SK-N-SH (cell line): Measurements from ENCODE around the gene SND1. TPM values are rescaled to one million over a fixed set of nuclear protein-coding genes. Genes with fewer than 3 reads are reported as not detected.

ENCODE experiments used
- CTCF ChIA-PET: fragments of 300-600, 350-600 bp; formaldehyde crosslinking; extraction: SDS; loops from one replicate; lab custom pipeline; 2021; lab: Yijun Ruan, JAX
- POLR2A ChIA-PET: fragments of 350-600 bp; sonication (Branson Sonifier 250); formaldehyde crosslinking; extraction: SDS; loops from one replicate; lab custom pipeline; 2020; ENCODE audit warnings: antibody characterized with exemption, inconsistent platforms; lab: Yijun Ruan, JAX
- DNase-seq: peaks from one replicate; pipeline ENCODE4 v3.0.0; 2012
- H2AFZ ChIP-seq: fragments of 200-600 bp; sonication (generic); 2 replicates; pipeline ENCODE4 v1.8.1; 2016; ENCODE audit warnings: antibody characterized with exemption, mild to moderate bottlenecking, low read depth
- H3F3A ChIP-seq: fragments of 200-600 bp; sonication (generic); replicated peaks from 2 replicates; pipeline ENCODE3; 2016; ENCODE audit warnings: antibody characterized with exemption, mild to moderate bottlenecking; ENCODE audit not compliant: insufficient read depth
- H3K27ac ChIP-seq, 2 experiments: fragments of 200-500 bp in 1 of 2; fragments of 200-600 bp in 1 of 2; sonication (Bioruptor generic) in 1 of 2; sonication (generic), shearing (Covaris generic) in 1 of 2; 2 replicates each; pipeline versions ENCODE4 v1.5.1 to v1.6.1; 2014 to 2016; ENCODE audit warnings: low read depth in 2 of 2, inconsistent platforms in 1 of 2, low read length in 1 of 2, mild to moderate bottlenecking in 1 of 2, mixed read lengths in 1 of 2
- H3K27me3 ChIP-seq: fragments of 200-600 bp; sonication (generic), shearing (Covaris generic); 2 replicates; pipeline ENCODE4 v1.6.1; 2016; ENCODE audit warnings: mixed run types; ENCODE audit not compliant: insufficient read depth
- H3K36me3 ChIP-seq, 2 experiments: fragments of 200-500 bp in 1 of 2; fragments of 200-600 bp in 1 of 2; sonication (Bioruptor generic) in 1 of 2; sonication (generic) in 1 of 2; replicated peaks in 1 of 2; 2 replicates each; pipeline versions ENCODE3 to v1.5.1; 2014 to 2016; ENCODE audit warnings: low read length in 1 of 2, mild to moderate bottlenecking in 1 of 2; ENCODE audit not compliant: insufficient read depth in 2 of 2, control insufficient read depth in 1 of 2
- H3K4me1 ChIP-seq, 2 experiments: fragments of 200-500 bp in 1 of 2; fragments of 200-600 bp in 1 of 2; sonication (Bioruptor generic) in 1 of 2; sonication (generic), shearing (Covaris generic) in 1 of 2; 2 replicates each; pipeline versions ENCODE4 v1.5.1 to v1.6.1; 2014 to 2016; ENCODE audit warnings: low read depth in 1 of 2, low read length in 1 of 2, mixed run types in 1 of 2; ENCODE audit not compliant: insufficient read depth in 2 of 2, control insufficient read depth in 1 of 2
- H3K4me2 ChIP-seq: fragments of 200-600 bp; sonication (generic), shearing (Covaris generic); 2 replicates; pipeline ENCODE4 v1.6.1; 2017; ENCODE audit warnings: mixed run types
- H3K4me3 ChIP-seq, 2 experiments: fragments of 200-500 bp in 1 of 2; fragments of 200-600 bp in 1 of 2; sonication (Bioruptor generic) in 1 of 2; sonication (generic), shearing (Covaris generic) in 1 of 2; 2 replicates each; pipeline versions ENCODE4 v1.5.1 to v1.8.1; 2014 to 2016; ENCODE audit warnings: low read depth in 2 of 2, inconsistent platforms in 1 of 2, low read length in 1 of 2, mild to moderate bottlenecking in 1 of 2, mixed read lengths in 1 of 2, moderate library complexity in 1 of 2
- H3K79me2 ChIP-seq: fragments of 200-600 bp; sonication (generic); 2 replicates; pipeline ENCODE4 v1.8.1; 2017; ENCODE audit warnings: mild to moderate bottlenecking; ENCODE audit not compliant: insufficient read depth
- H3K9ac ChIP-seq: fragments of 200-600 bp; sonication (generic); 2 replicates; pipeline ENCODE4 v1.6.1; 2017; ENCODE audit warnings: mixed run types
- H3K9me2 ChIP-seq: fragments of 200-600 bp; sonication (generic); 2 replicates; pipeline ENCODE4 v1.6.1; 2017; ENCODE audit warnings: mixed run types
- H3K9me3 ChIP-seq: fragments of 200-600 bp; sonication (generic); 2 replicates; pipeline ENCODE4 v1.6.1; 2017; ENCODE audit warnings: mixed run types, mild to moderate bottlenecking, moderate library complexity
- H4K20me1 ChIP-seq: fragments of 200-600 bp; sonication (generic); 2 replicates; pipeline ENCODE4 v1.6.1; 2017; ENCODE audit warnings: mild to moderate bottlenecking, mixed run types; ENCODE audit not compliant: insufficient read depth
- CHD2 ChIP-seq: fragments of 150-350 bp; IDR thresholded peaks from 2 replicates; pipeline ENCODE4 v1.6.1; 2018; ENCODE audit warnings: low read length; ENCODE audit not compliant: partially characterized antibody
- CTCF ChIP-seq: fragments of 200-600 bp; sonication (generic); IDR thresholded peaks from 2 replicates; pipeline ENCODE4 v1.6.1; 2017; ENCODE audit warnings: antibody characterized with exemption, mild to moderate bottlenecking, moderate library complexity
- ELF1 ChIP-seq: IDR thresholded peaks from 2 replicates; pipeline ENCODE4 v1.4.0; 2012
- EP300 ChIP-seq, 2 experiments: IDR thresholded peaks; 2 replicates each; pipeline versions ENCODE4 v1.4.0 to v1.6.1; 2012; ENCODE audit warnings: borderline replicate concordance in 1 of 2, low read depth in 1 of 2, low read length in 1 of 2
- FOXM1 ChIP-seq: IDR thresholded peaks from 2 replicates; pipeline ENCODE4 v1.4.0; 2012; ENCODE audit warnings: low read depth, mild to moderate bottlenecking
- GATA2 ChIP-seq: sonication (generic); formaldehyde crosslinking; IDR thresholded peaks from 2 replicates; pipeline ENCODE4 v1.5.0; 2020; ENCODE audit warnings: mild to moderate bottlenecking, missing genetic modification reagents
- IRF3 ChIP-seq: fragments of 150-350 bp; IDR thresholded peaks from 2 replicates; pipeline ENCODE4 v1.6.1; 2016; ENCODE audit warnings: mild to moderate bottlenecking, low read depth, low read length
- JUND ChIP-seq: IDR thresholded peaks from 2 replicates; pipeline ENCODE4 v1.4.0; 2012
- MEF2A ChIP-seq: IDR thresholded peaks from 2 replicates; pipeline ENCODE4 v1.4.0; 2012; ENCODE audit warnings: low read depth, borderline replicate concordance
- MXI1 ChIP-seq: IDR thresholded peaks from 2 replicates; pipeline ENCODE4 v1.6.1; 2012; ENCODE audit warnings: mild to moderate bottlenecking, low read depth, low read length, improper control_type of control experiment
- NFIC ChIP-seq: IDR thresholded peaks from 2 replicates; pipeline ENCODE4 v1.4.0; 2012; ENCODE audit warnings: borderline replicate concordance
- NRF1 ChIP-seq: IDR thresholded peaks from 2 replicates; pipeline ENCODE4 v1.6.1; 2012; ENCODE audit warnings: low read depth, mild to moderate bottlenecking, low read length
- RAD21 ChIP-seq: IDR thresholded peaks from 2 replicates; pipeline ENCODE4 v1.6.1; 2012; ENCODE audit warnings: mild to moderate bottlenecking, low read length
- RCOR1 ChIP-seq: fragments of 150-350 bp; IDR thresholded peaks from 2 replicates; pipeline ENCODE4 v1.6.1; 2017; ENCODE audit warnings: antibody characterized with exemption, low read length
- RFX5 ChIP-seq: IDR thresholded peaks from 2 replicates; pipeline ENCODE4 v1.6.1; 2012; ENCODE audit warnings: mild to moderate bottlenecking, improper control_type of control experiment, low read length
- SIN3A ChIP-seq: IDR thresholded peaks from 2 replicates; pipeline ENCODE4 v1.6.1; 2012; ENCODE audit warnings: low read depth, mild to moderate bottlenecking, low read length, moderate library complexity, borderline replicate concordance
- SMC3 ChIP-seq: IDR thresholded peaks from 2 replicates; pipeline ENCODE4 v1.6.1; 2012; ENCODE audit warnings: low read depth, low read length, improper control_type of control experiment
- TAF1 ChIP-seq: IDR thresholded peaks from 2 replicates; pipeline ENCODE4 v1.6.1; 2012; ENCODE audit warnings: low read depth, mild to moderate bottlenecking, low read length, moderate library complexity, borderline replicate concordance
- TCF12 ChIP-seq: IDR thresholded peaks from 2 replicates; pipeline ENCODE4 v1.4.0; 2012
- YY1 ChIP-seq: IDR thresholded peaks from 2 replicates; pipeline ENCODE4 v1.4.0; 2012; ENCODE audit warnings: low read depth, mild to moderate bottlenecking
- WGBS: methylation state at CpG from one replicate; pipeline ENCODE4 v1.1.6; 2017; ENCODE audit warnings: low lambda C conversion rate; 5-methylcytosine and 5-hydroxymethylcytosine counted together
- polyA plus RNA-seq, 3 experiments: library from polyadenylated mRNA; depleted of rRNA; stranded (reverse); fragments of >200 nt; gene quantifications; 2 replicates each; pipeline ENCODE4 v1.2.3, GENCODE V29; 2012
- TF ChIP-seq, protein P1 (sequence below): fragments of 150-350 bp; IDR thresholded peaks from 2 replicates; pipeline ENCODE4 v1.6.1; 2017; ENCODE audit warnings: antibody characterized with exemption, low read length, low read depth, borderline replicate concordance
- TF ChIP-seq, protein P2 (sequence below): IDR thresholded peaks from 2 replicates; pipeline ENCODE4 v1.4.0; 2012; ENCODE audit warnings: low read depth, borderline replicate concordance
- TF ChIP-seq, protein P3 (sequence below): IDR thresholded peaks from 2 replicates; pipeline ENCODE4 v1.4.0; 2012; ENCODE audit warnings: low read depth, borderline replicate concordance

The SND1 gene
- polyA plus RNA-seq, 1 of the 3 experiments (the other 2 are of a cell fraction), result 165 TPM

DNA sequence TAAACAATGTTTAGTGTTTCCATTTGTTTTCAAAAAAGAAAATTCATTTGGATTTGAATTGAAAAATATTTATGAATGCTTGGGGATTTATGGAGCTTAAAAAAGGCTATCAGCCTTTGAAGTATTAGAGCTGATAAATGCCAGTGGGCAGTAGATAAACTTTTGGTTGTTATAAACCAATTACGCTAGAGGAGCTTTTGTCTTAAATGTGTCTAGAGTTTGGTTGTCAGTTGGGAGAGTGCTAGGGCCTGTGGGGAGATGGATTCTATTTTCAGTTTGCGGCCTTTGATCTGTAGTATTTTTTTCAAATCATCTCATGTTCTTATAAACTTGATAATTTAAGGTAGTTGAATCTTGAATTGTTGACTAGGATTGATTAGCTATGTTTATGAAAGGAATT lies 104.0 kb downstream of the SND1 start:
- H3K9ac ChIP-seq, result no peak overlapping the region
- TF ChIP-seq EP300 (IDR thresholded peaks at IDR 0.05; ENCODE audit: borderline replicate concordance in 1 of 2, low read depth in 1 of 2, low read length in 1 of 2) (no peak), RCOR1 (no peak), JUND (no peak), TAF1 (no peak), RFX5 (no peak), ELF1 (no peak), MEF2A (no peak), FOXM1 (no peak)
- TF ChIP-seq, protein P1, sequence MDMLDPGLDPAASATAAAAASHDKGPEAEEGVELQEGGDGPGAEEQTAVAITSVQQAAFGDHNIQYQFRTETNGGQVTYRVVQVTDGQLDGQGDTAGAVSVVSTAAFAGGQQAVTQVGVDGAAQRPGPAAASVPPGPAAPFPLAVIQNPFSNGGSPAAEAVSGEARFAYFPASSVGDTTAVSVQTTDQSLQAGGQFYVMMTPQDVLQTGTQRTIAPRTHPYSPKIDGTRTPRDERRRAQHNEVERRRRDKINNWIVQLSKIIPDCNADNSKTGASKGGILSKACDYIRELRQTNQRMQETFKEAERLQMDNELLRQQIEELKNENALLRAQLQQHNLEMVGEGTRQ, result no peak
- TF ChIP-seq, protein P2, sequence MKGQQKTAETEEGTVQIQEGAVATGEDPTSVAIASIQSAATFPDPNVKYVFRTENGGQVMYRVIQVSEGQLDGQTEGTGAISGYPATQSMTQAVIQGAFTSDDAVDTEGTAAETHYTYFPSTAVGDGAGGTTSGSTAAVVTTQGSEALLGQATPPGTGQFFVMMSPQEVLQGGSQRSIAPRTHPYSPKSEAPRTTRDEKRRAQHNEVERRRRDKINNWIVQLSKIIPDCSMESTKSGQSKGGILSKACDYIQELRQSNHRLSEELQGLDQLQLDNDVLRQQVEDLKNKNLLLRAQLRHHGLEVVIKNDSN, result no peak
- TF ChIP-seq, protein P3, sequence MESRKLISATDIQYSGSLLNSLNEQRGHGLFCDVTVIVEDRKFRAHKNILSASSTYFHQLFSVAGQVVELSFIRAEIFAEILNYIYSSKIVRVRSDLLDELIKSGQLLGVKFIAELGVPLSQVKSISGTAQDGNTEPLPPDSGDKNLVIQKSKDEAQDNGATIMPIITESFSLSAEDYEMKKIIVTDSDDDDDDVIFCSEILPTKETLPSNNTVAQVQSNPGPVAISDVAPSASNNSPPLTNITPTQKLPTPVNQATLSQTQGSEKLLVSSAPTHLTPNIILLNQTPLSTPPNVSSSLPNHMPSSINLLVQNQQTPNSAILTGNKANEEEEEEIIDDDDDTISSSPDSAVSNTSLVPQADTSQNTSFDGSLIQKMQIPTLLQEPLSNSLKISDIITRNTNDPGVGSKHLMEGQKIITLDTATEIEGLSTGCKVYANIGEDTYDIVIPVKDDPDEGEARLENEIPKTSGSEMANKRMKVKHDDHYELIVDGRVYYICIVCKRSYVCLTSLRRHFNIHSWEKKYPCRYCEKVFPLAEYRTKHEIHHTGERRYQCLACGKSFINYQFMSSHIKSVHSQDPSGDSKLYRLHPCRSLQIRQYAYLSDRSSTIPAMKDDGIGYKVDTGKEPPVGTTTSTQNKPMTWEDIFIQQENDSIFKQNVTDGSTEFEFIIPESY, result no peak
- no peaks in the 10 kb centered on the region for H3K9me3 ChIP-seq
- ChIA-PET POLR2A (interaction anchor here (0.7 kb wide), 2 partner anchors 9 to 11 kb away, joined by 3 read pairs; no protein-coding TSS in a partner anchor), CTCF (interaction anchor here (1.0 to 4.5 kb wide), 11 partner anchors 9 to 453 kb away, joined by 3 to 17 read pairs (median 4); no protein-coding TSS in a partner anchor)
- 96% methylated on average over 2 of the region's 2 CpGs for WGBS
- H3K36me3 ChIP-seq, result peaks cover 0 to 4% of the 10 kb centered on the region in 2 experiments
- H3K4me2 ChIP-seq, result no peak overlapping the region
- peak overlapping the region in 1 of 2 experiments; percentile 85; a peak in 1 of 4 replicates for H3K27ac ChIP-seq
- H3K27me3 ChIP-seq, result no peaks in the 10 kb centered on the region
- no peak overlapping the region for H2AFZ ChIP-seq
- H4K20me1 ChIP-seq, result peaks cover 80% of the 10 kb centered on the region
- DNase-seq, result no peak
- no peaks in the 10 kb centered on the region for H3F3A ChIP-seq
- H3K4me1 ChIP-seq, result peaks cover 4 to 25% of the 10 kb centered on the region in 2 experiments; a peak in 3 of 4 replicates
- no peak overlapping the region for H3K4me3 ChIP-seq
- no peaks in the 10 kb centered on the region for H3K9me2 ChIP-seq
- H3K79me2 ChIP-seq, result peaks cover 96% of the 10 kb centered on the region

DNA sequence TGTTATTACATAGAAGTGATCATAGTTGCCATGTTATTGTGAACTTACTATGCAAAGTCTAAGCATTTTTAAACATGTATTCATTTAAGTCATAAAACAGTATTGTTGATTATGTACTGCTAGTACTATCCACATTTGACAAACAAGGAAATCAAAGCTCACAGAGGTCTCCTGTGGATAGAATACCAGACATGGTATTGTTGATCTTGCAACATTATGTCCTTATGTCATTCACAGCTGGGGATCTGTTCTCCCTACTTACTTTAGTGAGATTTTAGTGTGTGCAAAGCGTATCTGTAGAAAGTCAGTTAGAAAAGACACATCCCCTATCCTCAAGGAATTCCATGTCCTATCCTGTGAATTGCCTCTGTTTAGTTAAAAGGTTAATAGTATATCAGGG lies 106.1 kb downstream of the SND1 start:
- CTCF ChIA-PET, result interaction anchor here (0.9 to 4.5 kb wide), 6 partner anchors 9 to 465 kb away, joined by 3 to 17 read pairs (median 4); no protein-coding TSS in a partner anchor
- Histone ChIP-seq H3K4me2 (no peak overlapping the region), H3K4me3 (no peak overlapping the region), H3K27me3 (no peaks in the 10 kb centered on the region), H3K27ac (no peak overlapping the region), H3K4me1 (peaks cover 0 to 21% of the 10 kb centered on the region in 2 experiments; a peak in 2 of 4 replicates), H3K36me3 (peaks cover 0 to 4% of the 10 kb centered on the region in 2 experiments), H3K79me2 (peaks cover 97% of the 10 kb centered on the region), H3K9ac (no peak overlapping the region), H3F3A (no peaks in the 10 kb centered on the region), H3K9me2 (no peaks in the 10 kb centered on the region), H3K9me3 (no peaks in the 10 kb centered on the region), H2AFZ (no peak overlapping the region), H4K20me1 (peaks cover 74% of the 10 kb centered on the region)
- POLR2A ChIA-PET, result no interaction called here
- WGBS, result 100% methylated on average over 1 of the region's 1 CpG
- no peak for DNase-seq
- no peak for TF ChIP-seq NFIC
- no peak for TF ChIP-seq GATA2 (CRISPR knock-in tag)
- TF ChIP-seq JUND, result no peak
- no peak for TF ChIP-seq TCF12
- no peak for TF ChIP-seq MEF2A
- no peak for TF ChIP-seq EP300 (IDR thresholded peaks at IDR 0.05; ENCODE audit: borderline replicate concordance in 1 of 2, low read depth in 1 of 2, low read length in 1 of 2)
- TF ChIP-seq SIN3A, result no peak
- TF ChIP-seq CHD2, result no peak
- no peak for TF ChIP-seq SMC3
- TF ChIP-seq ELF1, result no peak
- TF ChIP-seq CTCF, result no peak
- TF ChIP-seq YY1, result no peak
- TF ChIP-seq IRF3, result no peak
- TF ChIP-seq RAD21, result no peak
- no peak for TF ChIP-seq FOXM1
- no peak for TF ChIP-seq RCOR1
- no peak for TF ChIP-seq NRF1
- no peak for TF ChIP-seq MXI1
